Heart left ventricle (tissue), 13 donors: Measurements from ENCODE around the gene ANGPTL2.

Experiments
- POLR2A ChIP-seq, 2 donors: fragments of 450-650 bp; IDR thresholded peaks; one replicate each; pipeline ENCODE4 v1.6.1; 2017; ENCODE audit warnings: antibody characterized with exemption in 2 of 2, mild to moderate bottlenecking in 2 of 2, moderate library complexity in 2 of 2
- TF ChIP-seq, protein P1 (sequence below), 12 donors: fragments of 200-600 bp; sonication (generic) in 4 of 12; IDR thresholded peaks; one replicate each; pipeline versions ENCODE4 v1.5.0 to v1.8.0; 2018 to 2022; ENCODE audit warnings: antibody characterized with exemption in 12 of 12, mild to moderate bottlenecking in 5 of 12
- donor health status: ischemic (EF 13 %, LVEDD 7.1; RV severe dilation, severe dysfunction).
- donor health status: DM: no; HTN: yes; CAD: no.
- donor health status: DM: no; HTN: no; CAD: no.
- donor health status: ischemic (EF 25% LVEDD 6.9; RV normal size, moderate dysfunction).
- donor health status: ischemic (EF 25% LVEDD 5.7; RV mildly dilated, moderate dysfunction).
- donor health status: ischemic (EF 35%, LVEDD 5.7; RV mildly dilated, moderate dysfunction).
- donor health status: nonischemic (EF 11% LVEDD 7.7; RV severe dilation, severe dysfunction).
- donor health status: DM: yes; HTN: yes; CAD: no.
- donor health status: PGD.
- donor health status: ischemic (EF 29% LVEDD 5.4; RV normal size, mild dysfunction).
- donor health status: nonischemic (EF 23%, LVEDD 6.1; RV moderate dilation, normal function).

- TF ChIP-seq, protein P1, sequence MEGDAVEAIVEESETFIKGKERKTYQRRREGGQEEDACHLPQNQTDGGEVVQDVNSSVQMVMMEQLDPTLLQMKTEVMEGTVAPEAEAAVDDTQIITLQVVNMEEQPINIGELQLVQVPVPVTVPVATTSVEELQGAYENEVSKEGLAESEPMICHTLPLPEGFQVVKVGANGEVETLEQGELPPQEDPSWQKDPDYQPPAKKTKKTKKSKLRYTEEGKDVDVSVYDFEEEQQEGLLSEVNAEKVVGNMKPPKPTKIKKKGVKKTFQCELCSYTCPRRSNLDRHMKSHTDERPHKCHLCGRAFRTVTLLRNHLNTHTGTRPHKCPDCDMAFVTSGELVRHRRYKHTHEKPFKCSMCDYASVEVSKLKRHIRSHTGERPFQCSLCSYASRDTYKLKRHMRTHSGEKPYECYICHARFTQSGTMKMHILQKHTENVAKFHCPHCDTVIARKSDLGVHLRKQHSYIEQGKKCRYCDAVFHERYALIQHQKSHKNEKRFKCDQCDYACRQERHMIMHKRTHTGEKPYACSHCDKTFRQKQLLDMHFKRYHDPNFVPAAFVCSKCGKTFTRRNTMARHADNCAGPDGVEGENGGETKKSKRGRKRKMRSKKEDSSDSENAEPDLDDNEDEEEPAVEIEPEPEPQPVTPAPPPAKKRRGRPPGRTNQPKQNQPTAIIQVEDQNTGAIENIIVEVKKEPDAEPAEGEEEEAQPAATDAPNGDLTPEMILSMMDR (IDR thresholded peaks at IDR 0.05), result no peak
- no peak for TF ChIP-seq POLR2A (IDR thresholded peaks at IDR 0.05)
Observed at GRCh38 chr9:127113191-127113972, 9.1 kb downstream of the ANGPTL2 start.
